CD1c-positive myeloid dendritic cell (primary cell): Measurements from ENCODE around the gene SLC4A9.
"Not testable (repeated sequence)": the region's sequence is repeated elsewhere in the genome, so short reads cannot be mapped to it uniquely, and the experiment has no call there.

ENCODE experiments used
- DNase-seq: peaks from one replicate; pipeline ENCODE4 v3.0.0-alpha.2; 2016; ENCODE audit errors: extremely low spot score

Gene SLC4A9

GRCh38 chr5:140338336-140338735 lies 21.7 kb upstream of the SLC4A9 start:
- DNase-seq: no peak

- DNase-seq: no peak
Measured at GRCh38 chr5:140338908-140339307, 21.1 kb upstream of the SLC4A9 start.

GRCh38 chr5:140339636-140340035 lies 20.4 kb upstream of the SLC4A9 start:
- no peak for DNase-seq

GRCh38 chr5:140340605-140341121 lies 19.3 kb upstream of the SLC4A9 start:
- peak; percentile 42 for DNase-seq

- no peak for DNase-seq
Measured at GRCh38 chr5:140341591-140341990, 18.4 kb upstream of the SLC4A9 start.

- peak; percentile 71 for DNase-seq
Measured at GRCh38 chr5:140342287-140342686, 17.7 kb upstream of the SLC4A9 start.

GRCh38 chr5:140342896-140343295 lies 17.1 kb upstream of the SLC4A9 start:
- peak; percentile 51 for DNase-seq

- not testable (repeated sequence) for DNase-seq
Measured at GRCh38 chr5:140343849-140344248, 16.1 kb upstream of the SLC4A9 start.

GRCh38 chr5:140344683-140345423 lies 15.1 kb upstream of the SLC4A9 start:
- DNase-seq: peak; percentile 42

- DNase-seq: no peak
Measured at GRCh38 chr5:140345919-140346347, 14.1 kb upstream of the SLC4A9 start.

- peak; percentile 83 for DNase-seq
Measured at GRCh38 chr5:140346348-140347221, 13.4 kb upstream of the SLC4A9 start, which contains the start of gene HBEGF. Gene HBEGF, minus strand, starts transcription at chr5:140346603. Its CDS starts 275 bp downstream, at chr5:140346328.

- no peak for DNase-seq
Measured at GRCh38 chr5:140347360-140347759, 12.6 kb upstream of the SLC4A9 start.

GRCh38 chr5:140348104-140348503 lies 11.9 kb upstream of the SLC4A9 start:
- no peak for DNase-seq

- no peak for DNase-seq
Measured at GRCh38 chr5:140349244-140349643, 10.8 kb upstream of the SLC4A9 start.

- peak; percentile 88 for DNase-seq
Measured at GRCh38 chr5:140351609-140352334, 8.2 kb upstream of the SLC4A9 start.

- peak; percentile 17 for DNase-seq
Measured at GRCh38 chr5:140355546-140355945, 4.4 kb upstream of the SLC4A9 start.

GRCh38 chr5:140356853-140357725 lies 2.9 kb upstream of the SLC4A9 start:
- DNase-seq: peak; percentile 62

GRCh38 chr5:140357726-140358093 lies 2.3 kb upstream of the SLC4A9 start:
- DNase-seq: peak; percentile 84

- peak; percentile 12 for DNase-seq
Measured at GRCh38 chr5:140358738-140359310, 1.2 kb upstream of the SLC4A9 start.

- no peak for DNase-seq
Measured at GRCh38 chr5:140360681-140361479, 886 bp downstream of the SLC4A9 start.
